Measurements from ENCODE around the gene PIPOX. TPM values are rescaled to one million over a fixed set of nuclear protein-coding genes. Genes with fewer than 3 reads are reported as not detected.
"Not testable (repeated sequence)": the region's sequence is repeated elsewhere in the genome, so short reads cannot be mapped to it uniquely, and the experiment has no call there.

PIPOX gene
- total RNA-seq, 1 donor from 2014 or later: 4.1 TPM

DNA sequence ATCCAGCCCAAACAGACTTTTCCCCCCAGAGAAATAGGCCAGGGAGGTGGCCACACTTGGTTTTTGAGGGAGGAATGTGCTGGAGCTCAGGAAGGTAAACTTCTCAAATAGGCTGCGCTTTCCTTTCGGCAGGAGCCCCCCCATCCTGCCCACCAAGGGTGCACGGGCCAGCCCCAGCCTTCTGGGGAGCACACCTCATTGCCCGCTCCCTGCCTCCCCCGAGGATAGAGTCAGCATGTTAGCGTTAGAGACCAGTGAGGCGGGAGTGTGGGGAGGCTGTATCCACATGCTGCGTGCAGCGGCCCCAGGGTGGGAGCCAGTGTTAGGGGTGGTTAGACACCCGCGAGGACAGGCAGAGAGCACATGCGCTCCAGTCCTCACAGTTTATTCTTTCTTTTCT, 42.3 kb downstream of the PIPOX start:
- Mint-ChIP-seq H3K27ac (no peak overlapping the region), H3K4me3 (no peak overlapping the region), H3K36me3 (peaks cover 40% of the 10 kb centered on the region), H3K27me3 (ENCODE audit: low read depth) (no peaks in the 10 kb centered on the region), H3K4me1 (peaks cover 11% of the 10 kb centered on the region), H3K9me3 (no peaks in the 10 kb centered on the region)
- no peak for DNase-seq (ENCODE audit: low spot score in 2 of 2, unreplicated experiment in 2 of 2)
- TF ChIP-seq, protein P1, sequence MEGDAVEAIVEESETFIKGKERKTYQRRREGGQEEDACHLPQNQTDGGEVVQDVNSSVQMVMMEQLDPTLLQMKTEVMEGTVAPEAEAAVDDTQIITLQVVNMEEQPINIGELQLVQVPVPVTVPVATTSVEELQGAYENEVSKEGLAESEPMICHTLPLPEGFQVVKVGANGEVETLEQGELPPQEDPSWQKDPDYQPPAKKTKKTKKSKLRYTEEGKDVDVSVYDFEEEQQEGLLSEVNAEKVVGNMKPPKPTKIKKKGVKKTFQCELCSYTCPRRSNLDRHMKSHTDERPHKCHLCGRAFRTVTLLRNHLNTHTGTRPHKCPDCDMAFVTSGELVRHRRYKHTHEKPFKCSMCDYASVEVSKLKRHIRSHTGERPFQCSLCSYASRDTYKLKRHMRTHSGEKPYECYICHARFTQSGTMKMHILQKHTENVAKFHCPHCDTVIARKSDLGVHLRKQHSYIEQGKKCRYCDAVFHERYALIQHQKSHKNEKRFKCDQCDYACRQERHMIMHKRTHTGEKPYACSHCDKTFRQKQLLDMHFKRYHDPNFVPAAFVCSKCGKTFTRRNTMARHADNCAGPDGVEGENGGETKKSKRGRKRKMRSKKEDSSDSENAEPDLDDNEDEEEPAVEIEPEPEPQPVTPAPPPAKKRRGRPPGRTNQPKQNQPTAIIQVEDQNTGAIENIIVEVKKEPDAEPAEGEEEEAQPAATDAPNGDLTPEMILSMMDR (IDR thresholded peaks at IDR 0.05; ENCODE audit: unreplicated experiment): no peak

DNA sequence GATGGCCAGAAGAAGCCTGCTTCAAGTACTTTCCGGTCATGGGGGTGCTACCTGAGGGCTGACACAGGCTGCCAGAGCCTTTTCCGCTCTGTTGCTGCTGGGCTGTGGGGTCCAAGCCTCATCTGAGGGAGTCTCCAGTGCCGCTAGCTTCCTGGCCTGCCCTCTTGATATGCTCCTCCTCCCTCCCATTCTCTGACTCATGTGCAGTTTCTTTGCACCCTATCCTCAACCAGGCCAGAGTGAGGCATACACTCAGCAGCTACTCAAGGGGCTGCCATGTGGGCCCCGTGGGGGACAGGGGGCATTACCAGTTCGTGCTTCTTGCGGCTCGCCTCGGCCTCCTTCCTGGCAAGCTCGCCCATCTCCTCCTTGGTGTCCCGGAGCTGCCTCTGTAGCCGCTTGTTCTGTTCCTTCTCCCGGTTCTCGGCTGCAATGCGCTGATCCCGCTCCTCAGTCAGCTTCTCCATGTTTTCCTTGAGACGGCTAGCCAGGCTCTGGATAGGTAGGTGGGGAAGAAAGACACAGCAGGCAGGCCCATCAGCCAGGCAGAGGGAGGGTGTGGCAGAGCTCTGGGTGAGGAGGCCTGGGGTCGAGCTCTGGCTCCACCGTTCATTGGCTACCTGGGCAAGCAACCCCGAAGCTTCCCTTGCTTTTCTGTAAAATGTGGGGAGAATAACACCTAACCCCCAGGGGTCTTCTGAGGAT, 43.8 kb downstream of the PIPOX start:
- Mint-ChIP-seq H3K4me1 (peaks cover 11% of the 10 kb centered on the region), H3K36me3 (peaks cover 33% of the 10 kb centered on the region), H3K27me3 (ENCODE audit: low read depth) (no peaks in the 10 kb centered on the region), H3K9me3 (no peaks in the 10 kb centered on the region), H3K27ac (no peak overlapping the region), H3K4me3 (no peak overlapping the region)
- TF ChIP-seq, protein P1 (IDR thresholded peaks at IDR 0.05; ENCODE audit: unreplicated experiment): no peak
- no peak for DNase-seq (ENCODE audit: low spot score in 2 of 2, unreplicated experiment in 2 of 2)

DNA sequence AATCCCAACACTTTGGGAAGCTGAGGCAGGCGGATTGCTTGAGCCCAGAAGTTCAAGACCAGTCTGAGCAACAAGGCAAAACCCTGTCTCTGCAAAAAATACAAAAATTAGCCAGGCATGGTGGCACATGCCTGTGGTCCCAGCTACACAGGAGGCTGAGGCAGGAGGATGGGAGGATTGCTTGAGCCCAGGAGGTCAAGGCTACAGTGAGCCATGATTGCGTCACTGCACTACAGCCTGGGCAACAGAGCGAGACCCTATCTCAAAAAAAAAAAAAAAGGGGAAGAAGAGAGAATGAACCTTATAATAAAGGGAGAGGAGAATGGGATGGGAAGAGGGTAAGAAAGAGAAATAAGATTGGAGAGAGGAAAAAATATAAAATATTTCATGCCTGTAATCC, 45.8 kb downstream of the PIPOX start:
- H3K27ac Mint-ChIP-seq; H3K4me3 Mint-ChIP-seq; H3K27me3 Mint-ChIP-seq (ENCODE audit: low read depth); H3K9me3 Mint-ChIP-seq; DNase-seq (ENCODE audit: low spot score in 2 of 2, unreplicated experiment in 2 of 2): not testable (repeated sequence)
- Mint-ChIP-seq H3K4me1 (peaks cover 11% of the 10 kb centered on the region), H3K36me3 (peaks cover 39% of the 10 kb centered on the region)

DNA sequence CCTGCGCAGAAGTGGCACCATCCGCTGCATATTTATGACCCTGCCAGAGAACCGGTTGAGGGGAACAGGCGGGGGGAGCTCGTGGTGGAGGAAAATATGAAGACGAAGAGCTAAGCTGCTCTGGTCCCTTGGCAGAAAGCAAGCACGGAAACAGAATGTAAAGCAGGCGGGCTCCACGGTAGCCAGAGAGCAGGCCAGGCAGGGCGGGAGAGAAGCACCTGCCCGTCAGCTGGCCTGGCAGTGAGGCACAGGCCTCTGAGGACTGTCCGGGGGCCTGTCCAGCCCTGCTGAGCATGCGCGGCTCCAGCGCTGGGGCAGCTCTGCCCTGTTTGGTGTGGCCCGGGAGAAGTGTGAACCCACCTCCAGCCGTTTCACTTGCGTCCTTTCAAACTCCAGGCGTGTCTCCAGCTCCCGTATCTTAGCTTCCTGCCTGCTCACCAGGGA, 46.7 kb downstream of the PIPOX start:
- no peak overlapping the region for H3K4me3 Mint-ChIP-seq
- peaks cover 5% of the 10 kb centered on the region for H3K4me1 Mint-ChIP-seq
- H3K36me3 Mint-ChIP-seq: peaks cover 41% of the 10 kb centered on the region
- H3K9me3 Mint-ChIP-seq: no peaks in the 10 kb centered on the region
- DNase-seq (ENCODE audit: low spot score in 2 of 2, unreplicated experiment in 2 of 2): no peak
- no peaks in the 10 kb centered on the region for H3K27me3 Mint-ChIP-seq (ENCODE audit: low read depth)
- TF ChIP-seq, protein P1 (IDR thresholded peaks at IDR 0.05; ENCODE audit: unreplicated experiment): no peak
- H3K27ac Mint-ChIP-seq: peak overlapping the region; percentile 19

DNA sequence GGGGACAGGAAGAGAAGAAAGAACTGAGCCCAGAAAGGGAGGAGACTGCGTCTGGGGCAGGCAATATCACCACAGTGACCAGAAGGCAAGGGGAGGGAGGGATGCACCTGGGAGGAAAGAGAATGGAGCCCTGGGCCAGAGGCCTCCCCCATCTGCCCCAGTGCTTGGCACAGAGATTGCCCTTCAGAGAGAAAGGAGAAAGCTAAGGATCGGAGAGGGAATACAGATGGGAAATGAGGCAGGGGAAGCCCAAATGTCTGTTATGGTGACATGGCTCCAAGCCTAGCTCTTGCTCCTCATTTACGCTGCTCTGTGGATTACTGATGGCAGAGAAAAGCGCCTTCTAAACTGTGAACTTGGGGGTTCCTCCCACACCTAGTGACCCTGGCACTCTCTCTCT, 47.2 kb downstream of the PIPOX start:
- no peak for DNase-seq (ENCODE audit: low spot score in 2 of 2, unreplicated experiment in 2 of 2)
- peaks cover 41% of the 10 kb centered on the region for H3K36me3 Mint-ChIP-seq
- no peaks in the 10 kb centered on the region for H3K27me3 Mint-ChIP-seq (ENCODE audit: low read depth)
- no peaks in the 10 kb centered on the region for H3K4me1 Mint-ChIP-seq
- no peak overlapping the region for H3K27ac Mint-ChIP-seq
- TF ChIP-seq, protein P1 (IDR thresholded peaks at IDR 0.05; ENCODE audit: unreplicated experiment): no peak
- H3K9me3 Mint-ChIP-seq: no peaks in the 10 kb centered on the region
- no peak overlapping the region for H3K4me3 Mint-ChIP-seq

DNA sequence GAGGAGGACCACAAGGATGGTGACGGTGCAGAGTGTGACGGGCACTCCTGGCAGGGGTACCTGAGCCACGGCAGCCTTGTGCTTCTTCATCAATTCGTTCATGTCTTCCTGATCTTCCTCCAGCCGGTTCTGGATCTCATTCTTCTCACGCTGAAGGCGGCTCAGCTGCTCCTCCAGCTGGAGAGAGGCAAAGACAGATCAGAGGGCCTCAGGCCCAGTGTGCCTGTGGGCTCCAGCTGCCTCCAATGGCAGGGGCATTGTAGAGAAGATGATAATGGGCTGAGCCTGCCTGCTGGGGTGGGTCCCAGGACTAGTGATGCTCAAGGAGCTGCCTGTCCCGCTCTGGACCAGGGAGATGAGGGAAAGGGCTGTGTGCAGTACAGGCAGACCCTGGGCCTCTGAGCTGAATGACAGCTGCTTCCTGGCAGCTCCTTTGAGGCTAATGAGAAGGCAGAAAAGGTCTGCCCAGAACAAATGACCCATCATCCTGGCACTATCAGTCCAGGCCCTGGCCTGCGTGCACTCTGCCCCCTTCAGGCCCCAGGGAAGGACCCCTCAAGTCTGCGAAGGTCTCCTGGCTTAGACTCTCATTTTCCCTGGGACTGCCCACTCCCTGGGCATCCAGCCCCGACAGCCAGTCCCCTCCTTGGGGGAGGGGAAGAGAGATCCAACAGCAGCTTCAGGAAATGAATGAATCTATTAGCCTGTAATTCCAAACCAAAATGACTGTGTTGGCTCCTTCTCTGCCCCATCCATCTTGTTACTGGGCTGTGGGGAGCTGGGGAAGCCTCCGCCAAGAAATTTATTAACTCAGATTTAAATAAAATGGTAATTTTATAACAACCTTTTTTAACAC, 48.0 kb downstream of the PIPOX start:
- no peak overlapping the region for H3K4me3 Mint-ChIP-seq
- TF ChIP-seq, protein P1 (IDR thresholded peaks at IDR 0.05; ENCODE audit: unreplicated experiment): no peak
- no peak for DNase-seq (ENCODE audit: low spot score in 2 of 2, unreplicated experiment in 2 of 2)
- no peaks in the 10 kb centered on the region for H3K27me3 Mint-ChIP-seq (ENCODE audit: low read depth)
- no peaks in the 10 kb centered on the region for H3K4me1 Mint-ChIP-seq
- no peaks in the 10 kb centered on the region for H3K9me3 Mint-ChIP-seq
- H3K27ac Mint-ChIP-seq: no peak overlapping the region
- peaks cover 39% of the 10 kb centered on the region for H3K36me3 Mint-ChIP-seq
